Caki2 (cell line): ENCODE results near the gene LPCAT3. TPM values are rescaled to one million over a fixed set of nuclear protein-coding genes. Genes with fewer than 3 reads are reported as not detected.

Experiments
- DNase-seq: peaks from one replicate; pipeline ENCODE4 v3.0.0-alpha.2; 2015; ENCODE audit warnings: low read depth
- in situ Hi-C: cut with HindIII; loops from 2 replicates; pipeline ENCODE4 v1.10.0; 2016; ENCODE audit warnings: low sequenced_read_pairs, low pct_unique_long_range_greater_than_20kb, mixed read lengths
- total RNA-seq: library from RNA; depleted of rRNA; stranded (reverse); fragments of >200 nt; shearing (Covaris generic); gene quantifications from 2 replicates; pipeline ENCODE4 v1.2.3, GENCODE V29; 2014; ENCODE audit warnings: low replicate concordance

LPCAT3 gene
- total RNA-seq, 1 experiment from 2014 or later: 19.5 TPM

DNA sequence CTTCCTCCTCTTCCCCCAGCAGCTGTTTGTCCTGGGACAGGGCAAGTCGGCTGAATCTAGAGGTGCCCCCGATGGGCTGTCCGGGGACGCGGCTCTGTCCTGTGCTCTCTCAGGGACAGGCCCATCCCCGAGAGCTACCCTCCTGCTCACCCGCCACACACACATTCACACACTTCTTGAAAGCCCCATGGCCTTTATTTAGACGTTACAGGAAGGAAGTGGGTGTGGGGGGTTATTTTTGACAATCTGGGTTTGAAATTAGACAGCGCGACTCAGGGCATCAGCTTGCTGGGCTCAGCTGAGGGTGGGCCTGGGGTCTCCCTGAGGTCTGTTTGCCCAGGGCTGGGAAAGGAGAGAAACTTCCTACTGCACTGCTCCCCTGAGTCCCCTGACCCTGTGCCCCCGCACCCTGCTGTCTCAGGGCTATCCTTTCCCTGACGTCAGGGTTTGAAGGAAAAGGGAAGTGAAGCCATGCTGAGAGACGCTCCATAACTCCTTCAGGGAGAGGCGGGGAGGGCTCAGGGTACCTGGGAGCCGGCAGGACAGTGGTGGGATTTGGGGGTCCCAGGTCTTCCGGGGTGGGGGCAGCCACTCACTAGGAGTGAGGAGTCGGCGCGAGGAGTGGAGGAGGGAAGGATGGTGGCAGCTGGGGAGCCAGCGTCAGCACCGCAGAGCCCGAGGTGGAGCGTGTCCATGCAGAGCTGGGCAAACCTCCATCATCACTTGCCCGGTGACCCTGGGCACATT lies 59.0 kb downstream of the LPCAT3 start:
- no peak for DNase-seq
- in situ Hi-C loops: no loop called here

DNA sequence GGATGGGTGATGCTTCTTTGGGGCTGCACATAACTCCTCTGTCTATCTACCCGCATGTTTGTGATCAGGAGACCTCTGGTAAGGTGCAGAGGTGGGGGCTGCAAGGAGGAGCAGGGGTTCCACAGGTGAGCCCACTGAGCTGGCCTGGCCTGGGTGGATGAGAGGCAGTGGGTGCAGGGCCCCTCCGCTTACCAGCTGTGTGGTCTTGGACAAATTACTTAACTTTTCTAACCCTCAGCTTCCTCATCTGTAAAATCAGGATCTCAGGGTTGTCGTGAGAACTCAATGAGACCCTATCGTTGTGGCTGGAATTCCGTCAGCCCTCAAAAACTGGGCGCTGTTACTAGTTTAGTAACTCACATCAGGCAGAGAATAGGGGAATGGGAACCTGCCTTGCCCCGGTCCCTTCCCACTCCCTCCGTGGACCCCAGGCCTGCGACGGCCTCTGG lies 59.6 kb downstream of the LPCAT3 start:
- no peak for DNase-seq
- in situ Hi-C loops: no loop called here

DNA sequence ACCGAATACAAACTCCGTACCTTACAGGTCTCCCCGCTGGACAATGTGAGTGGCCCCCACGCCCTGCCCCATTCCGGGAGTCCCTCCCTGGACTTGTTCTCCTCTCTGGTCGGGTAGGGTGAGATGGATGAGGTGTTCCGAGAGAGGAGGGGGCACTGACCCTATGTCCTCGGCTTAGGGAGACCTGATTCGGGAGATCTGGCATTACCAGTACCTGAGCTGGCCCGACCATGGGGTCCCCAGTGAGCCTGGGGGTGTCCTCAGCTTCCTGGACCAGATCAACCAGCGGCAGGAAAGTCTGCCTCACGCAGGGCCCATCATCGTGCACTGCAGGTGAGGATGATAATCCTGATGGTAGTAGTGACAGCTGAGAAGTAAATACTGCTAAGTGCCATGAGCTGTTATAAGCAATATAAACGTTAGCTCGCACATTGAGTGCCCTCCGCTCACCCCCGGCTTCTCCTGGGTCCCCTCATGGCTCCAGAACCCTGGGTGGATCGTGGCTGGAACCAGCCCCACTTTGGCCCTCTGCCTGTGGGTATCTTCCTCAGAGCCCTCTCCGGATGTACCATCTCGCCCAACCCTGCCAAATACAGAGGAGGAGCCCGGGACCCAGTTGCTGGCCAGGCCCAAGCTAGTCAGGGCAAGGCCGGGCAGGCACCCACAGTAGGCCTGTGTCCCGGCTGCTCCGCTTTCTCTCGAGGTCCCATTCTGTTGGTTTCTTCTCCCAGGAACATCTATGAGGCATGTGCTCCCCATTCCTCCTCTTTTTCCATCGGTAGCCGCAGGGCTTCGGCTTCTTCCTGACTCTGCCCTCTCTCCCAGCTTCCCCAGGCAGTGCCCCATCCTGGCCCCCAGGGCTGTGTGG lies 60.3 kb downstream of the LPCAT3 start:
- DNase-seq: no peak
- in situ Hi-C loops: no loop called here

DNA sequence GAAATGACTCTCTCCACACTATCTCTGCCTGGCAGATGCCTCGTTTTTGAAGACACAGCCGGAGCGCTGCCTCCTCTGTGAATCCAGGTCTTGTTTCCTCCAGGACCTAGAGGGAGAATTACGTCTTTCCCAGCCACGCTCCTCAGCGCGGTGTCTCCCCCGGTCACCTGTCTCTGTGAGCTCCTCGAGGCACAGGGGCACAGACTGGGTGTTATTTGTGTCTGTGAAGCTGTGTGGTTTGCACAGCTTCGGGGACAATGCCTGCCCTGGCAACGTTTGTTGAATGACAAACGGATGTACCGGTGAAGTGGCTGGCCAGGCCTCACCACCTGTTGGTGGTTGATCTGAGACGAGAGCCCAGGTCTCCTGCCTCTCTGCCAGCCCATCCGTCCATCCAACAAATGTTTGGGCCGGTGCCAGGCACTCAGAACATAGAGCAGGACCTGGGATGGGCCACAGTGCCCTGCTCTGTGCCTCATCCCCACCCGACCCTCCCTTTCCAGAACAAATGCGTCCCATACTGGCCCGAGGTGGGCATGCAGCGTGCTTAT lies 61.0 kb downstream of the LPCAT3 start:
- DNase-seq: no peak
- in situ Hi-C loops: no loop called here

DNA sequence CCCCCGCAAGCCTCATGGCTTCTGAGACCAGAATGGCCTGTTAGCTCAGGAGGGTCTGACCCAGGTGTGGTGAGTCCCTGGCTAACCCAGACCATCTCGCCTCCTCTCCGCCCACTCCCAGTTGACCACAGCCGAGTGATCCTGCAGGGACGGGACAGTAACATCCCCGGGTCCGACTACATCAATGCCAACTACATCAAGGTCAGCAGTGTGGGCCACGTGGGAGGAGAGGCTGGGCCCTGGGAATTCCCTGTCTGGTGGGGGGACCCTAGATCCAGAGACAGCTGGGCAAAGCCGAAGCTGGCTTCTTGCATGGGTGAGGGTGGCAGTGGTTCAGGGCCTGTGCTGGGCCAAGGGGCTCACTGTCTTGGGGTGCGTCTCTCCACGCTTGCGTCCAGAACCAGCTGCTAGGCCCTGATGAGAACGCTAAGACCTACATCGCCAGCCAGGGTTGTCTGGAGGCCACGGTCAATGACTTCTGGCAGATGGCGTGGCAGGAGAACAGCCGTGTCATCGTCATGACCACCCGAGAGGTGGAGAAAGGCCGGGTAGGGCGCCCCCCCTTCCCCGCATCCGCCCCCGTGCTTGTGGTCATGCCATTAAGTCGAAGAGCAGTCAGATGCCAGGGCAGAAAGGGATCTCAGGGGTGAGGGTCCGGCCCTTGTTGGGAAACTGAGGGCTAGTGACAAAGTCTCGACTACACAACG lies 62.1 kb downstream of the LPCAT3 start:
- no peak for DNase-seq
- in situ Hi-C loops: no loop called here

DNA sequence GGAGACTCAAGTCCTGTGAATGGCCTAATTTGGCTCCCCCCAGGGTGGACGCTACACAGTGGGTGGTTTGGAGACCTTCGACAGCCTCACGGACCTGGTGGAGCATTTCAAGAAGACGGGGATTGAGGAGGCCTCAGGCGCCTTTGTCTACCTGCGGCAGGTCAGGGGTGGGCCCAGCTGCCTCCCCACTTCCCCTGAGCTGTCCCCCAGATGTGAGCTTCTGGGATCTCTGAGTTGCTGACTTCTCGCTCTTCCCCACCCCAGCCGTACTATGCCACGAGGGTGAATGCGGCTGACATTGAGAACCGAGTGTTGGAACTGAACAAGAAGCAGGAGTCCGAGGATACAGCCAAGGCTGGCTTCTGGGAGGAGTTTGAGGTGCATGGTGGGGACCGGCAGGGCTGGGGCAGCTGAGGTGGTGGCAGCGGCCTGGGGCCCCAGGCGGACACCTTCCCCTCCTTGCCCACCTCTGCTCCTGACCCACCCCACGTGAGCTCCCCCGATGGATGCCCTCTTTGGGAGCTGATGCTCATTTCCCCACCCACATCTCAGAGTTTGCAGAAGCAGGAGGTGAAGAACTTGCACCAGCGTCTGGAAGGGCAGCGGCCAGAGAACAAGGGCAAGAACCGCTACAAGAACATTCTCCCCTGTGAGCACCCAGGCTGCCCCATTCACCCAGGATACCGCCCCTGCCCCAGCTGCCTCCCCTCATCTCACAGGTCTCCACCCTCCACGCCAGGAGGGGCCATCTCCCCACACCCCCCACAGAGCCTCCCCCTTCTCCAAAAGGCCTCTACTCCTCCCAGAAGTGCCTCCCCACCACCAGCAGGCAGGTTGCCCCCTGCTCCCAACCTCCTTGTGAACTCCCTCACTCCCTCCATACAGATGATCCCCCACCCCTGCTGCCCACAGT lies 62.9 kb downstream of the LPCAT3 start:
- DNase-seq: no peak
- in situ Hi-C loops: no loop called here

DNA sequence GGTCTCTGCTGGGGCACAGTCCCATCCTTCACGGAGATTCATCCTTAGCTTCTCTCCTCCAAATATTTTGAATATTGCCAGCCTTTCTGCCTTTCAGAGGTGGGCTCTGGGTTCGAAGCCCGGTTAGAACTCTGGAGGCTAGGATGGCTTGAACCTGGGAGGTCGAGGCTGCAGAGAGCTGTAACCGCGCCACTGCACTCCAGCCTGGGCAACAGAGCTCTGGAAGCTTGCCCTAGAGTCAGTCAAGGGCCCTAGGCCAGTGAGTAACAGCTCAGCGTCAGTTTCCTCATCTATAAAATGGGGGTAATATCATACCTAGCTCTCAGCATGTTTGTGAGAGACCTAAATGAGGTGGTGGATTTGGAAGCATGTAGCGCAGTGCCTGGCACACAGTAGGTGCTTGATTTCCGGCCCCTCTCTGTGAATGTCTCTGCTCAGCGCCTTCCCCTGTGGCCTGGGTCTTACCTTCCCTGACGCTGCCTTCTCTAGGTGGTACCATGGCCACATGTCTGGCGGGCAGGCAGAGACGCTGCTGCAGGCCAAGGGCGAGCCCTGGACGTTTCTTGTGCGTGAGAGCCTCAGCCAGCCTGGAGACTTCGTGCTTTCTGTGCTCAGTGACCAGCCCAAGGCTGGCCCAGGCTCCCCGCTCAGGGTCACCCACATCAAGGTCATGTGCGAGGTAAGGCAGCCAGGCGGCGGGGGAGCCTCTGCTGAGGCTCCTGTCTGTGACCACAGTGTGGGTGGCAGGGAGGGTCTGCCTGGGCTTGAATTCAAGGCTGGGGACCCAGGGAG lies 63.8 kb downstream of the LPCAT3 start:
- in situ Hi-C loops: no loop called here
- DNase-seq: no peak

DNA sequence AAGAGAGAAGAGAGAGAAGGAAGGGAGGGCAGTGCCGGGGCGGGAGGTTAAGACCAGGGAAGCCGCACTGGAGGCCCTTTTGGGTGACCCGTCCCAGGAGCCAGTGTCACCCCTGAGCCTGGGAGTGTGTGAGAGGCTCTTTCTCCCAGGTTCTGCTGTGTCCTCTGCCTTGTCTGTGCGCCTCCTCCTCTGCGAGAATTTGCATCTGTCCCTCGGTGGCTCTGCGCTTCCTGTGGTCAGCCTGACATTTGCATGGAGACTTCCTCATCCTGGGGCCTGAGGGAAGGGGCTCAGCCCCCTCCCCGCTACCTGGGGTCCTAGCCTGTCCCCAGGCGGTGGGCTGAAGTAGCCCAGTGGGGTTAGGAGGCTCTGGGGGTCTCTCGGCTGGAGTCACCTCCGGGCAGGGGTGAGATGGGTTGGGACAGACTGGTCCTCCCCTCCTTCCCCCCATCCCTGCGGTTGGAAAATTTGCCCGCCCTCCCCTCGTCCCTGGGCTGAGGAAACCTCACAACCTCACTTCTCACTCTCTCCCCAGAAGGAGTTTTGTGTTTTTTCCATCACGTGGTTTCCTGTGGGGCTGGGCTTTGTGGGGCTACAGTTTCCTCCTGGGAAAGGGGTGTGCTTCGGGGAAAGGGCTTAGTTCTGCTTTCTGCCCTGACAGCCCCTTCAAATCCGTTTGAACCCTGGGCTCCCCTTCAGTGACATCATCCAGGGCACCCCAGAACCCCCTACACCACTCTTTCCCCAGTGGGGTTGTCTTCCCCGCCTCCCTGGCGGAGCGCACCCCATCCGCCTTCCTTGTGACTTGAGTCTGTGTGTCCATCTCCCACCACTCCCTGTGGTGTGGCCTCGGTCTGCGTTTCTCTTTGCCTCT lies 64.6 kb downstream of the LPCAT3 start:
- in situ Hi-C loops: no loop called here
- no peak for DNase-seq

DNA sequence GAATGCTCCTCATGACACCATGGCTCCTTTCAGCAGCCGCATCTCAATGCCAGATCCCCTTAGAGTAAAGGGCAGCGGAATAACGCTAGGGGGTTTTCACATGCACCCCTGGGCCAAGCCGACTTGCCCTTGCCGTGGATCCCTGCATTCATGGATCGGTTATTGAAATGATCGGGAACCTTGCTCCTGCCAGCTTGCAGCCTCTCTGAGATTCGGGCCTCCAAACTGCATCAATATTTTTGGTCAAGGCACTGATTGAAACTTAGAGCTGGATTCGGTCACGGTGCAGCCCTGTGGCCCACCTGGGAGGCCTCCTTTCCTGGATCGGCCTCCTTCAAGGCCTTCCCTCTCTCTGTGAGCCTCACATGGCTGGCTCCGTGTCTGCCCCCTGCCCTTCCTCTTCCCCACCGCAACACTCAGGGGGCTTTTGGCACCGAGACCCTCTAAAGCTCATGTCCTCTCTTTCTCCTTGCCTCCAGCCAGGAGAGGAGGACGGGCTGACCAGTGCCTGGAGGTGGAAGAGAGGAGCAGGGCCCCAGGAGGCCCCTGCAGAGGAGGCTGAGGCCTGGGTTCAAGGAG lies 65.3 kb downstream of the LPCAT3 start:
- in situ Hi-C loops: no loop called here
- DNase-seq: no peak

DNA sequence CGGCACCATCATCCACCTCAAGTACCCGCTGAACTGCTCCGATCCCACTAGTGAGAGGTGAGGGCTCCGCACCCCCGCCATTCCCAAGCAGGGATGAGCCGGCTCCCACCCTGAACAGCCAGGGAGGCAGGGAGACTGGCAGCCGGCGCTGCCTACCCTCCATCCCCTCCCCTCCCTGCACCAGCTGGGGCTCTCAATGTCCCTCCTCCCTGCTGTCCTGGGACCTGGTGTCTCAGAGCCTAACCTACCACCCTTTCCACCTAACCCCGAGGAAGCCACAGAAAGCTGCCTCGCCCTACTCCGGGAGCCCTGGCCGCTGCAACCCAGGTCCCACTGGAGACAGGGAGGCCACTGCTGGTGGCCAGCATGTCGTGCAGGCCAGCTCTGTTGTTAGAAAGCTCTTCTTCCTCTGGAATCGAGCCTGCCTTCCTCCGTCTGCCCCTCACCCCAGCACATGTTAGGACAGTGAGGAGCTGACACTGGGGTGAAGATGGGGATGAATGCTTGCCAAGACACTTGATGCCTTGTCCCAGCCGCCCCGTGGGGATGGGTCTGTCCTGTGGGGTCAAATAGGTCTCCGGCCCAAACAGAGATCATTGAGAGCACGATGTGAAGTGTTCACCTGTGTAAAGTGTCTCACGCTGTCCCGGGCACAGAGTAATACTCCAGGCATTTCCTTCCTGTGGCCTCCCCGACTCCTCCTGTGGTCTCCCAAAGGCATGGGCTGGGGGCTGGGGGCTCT lies 66.0 kb downstream of the LPCAT3 start:
- no peak for DNase-seq
- in situ Hi-C loops: no loop called here

DNA sequence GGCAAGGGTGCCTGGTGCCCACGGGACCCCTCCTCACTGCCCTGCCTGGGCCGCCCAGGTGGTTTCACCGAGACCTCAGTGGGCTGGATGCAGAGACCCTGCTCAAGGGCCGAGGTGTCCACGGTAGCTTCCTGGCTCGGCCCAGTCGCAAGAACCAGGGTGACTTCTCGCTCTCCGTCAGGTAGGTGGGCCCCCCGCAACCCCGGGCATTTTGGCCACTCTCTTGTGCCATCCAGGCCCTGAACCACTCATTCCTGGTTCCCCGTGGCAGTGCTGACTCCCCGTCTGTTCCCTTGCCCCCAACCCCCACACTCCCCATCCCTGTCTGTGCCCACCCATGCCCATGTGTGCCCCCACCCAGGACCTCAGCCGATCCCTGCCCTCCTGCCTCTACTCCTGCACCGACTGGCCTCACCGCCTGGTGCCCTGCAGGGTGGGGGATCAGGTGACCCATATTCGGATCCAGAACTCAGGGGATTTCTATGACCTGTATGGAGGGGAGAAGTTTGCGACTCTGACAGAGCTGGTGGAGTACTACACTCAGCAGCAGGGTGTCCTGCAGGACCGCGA lies 66.6 kb downstream of the LPCAT3 start:
- DNase-seq: no peak
- in situ Hi-C loops: no loop called here

DNA sequence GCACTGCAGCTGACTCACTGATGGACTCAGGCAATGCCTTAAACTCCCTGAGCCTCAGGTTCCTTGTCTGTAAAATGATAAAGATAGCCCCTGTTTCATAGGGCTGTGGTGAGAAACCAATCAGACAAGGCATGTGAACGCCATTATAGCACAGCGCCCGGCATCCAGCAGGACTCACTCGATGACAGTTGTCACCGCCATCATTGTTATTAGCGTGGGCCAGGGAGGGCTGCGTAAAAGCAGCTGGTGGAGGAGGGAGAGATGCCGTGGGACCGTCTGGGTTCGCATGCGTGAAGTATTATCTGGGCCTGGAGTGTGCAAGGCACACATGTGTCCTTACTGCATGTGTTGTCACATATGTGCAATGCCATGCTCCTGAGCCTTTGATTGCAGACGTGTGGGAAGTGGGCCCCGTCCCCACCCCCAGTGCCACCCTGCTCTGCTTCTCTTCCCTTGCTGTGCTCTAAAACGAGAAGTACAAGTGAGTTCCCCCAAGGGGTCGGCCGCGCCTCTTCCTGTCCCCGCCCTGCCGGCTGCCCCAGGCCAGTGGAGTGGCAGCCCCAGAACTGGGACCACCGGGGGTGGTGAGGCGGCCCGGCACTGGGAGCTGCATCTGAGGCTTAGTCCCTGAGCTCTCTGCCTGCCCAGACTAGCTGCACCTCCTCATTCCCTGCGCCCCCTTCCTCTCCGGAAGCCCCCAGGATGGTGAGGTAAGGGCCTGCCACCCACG lies 67.3 kb downstream of the LPCAT3 start, which contains the start of gene PTPN6:
PTPN6 (plus strand) TSS at position 546 of the 730 bp plus-strand sequence; CDS start at position 703, 157 bp downstream.
- no peak for DNase-seq
- in situ Hi-C loops: no loop called here

DNA sequence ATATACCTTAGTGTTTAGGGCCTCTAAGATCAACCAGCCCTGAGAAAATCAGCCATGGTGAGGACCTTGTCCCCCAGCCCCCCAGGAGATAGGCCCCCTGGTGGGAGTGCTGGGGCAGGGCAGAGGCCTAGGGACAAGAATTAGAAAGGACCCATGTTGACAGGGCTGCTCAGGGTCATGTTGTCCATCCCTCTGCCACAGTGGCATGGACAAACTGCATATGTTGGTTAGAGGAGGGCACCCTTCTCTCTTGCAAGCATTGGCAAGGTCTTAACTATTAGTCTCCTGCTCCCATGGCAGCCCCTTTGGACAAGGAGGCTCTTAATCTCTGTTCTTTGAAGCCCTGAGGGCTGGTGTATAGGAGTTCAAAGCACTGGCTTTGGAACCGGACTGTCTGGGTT lies 67.9 kb downstream of the LPCAT3 start:
- in situ Hi-C loops: no loop called here
- no peak for DNase-seq

DNA sequence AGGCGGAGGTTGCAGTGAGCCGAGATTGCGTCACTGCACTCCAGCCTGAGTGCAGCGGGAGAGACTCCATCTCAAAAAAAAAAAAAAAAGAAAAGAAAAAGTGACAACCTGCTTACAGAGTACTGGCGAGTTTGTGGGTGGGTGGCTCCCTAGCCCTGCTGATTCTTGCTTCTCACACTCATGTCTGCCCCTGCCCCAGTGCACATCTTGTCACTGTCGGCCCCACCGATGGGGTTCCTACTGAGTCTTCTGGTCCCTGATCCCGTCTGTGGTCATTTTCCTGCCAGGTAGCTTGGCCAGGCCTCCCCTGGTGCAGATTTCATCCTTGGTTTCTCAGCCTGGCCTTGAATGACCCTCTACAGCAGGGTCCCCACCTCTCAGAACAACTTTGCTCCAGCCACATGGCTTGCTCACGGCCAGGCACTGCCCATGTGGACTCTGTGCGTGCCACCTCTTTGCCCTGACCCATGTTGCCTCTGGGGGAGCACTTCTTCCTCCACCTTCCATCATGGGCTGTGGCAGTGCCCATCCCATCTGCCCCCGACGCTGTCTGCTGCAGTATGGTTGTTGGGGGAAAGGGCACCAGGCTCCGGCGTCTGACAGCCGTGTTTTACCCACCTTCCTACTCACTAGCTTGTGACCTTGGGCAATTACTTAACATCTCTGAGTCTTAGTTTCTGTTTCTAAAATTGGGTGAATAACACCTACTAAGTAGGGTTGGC lies 69.2 kb downstream of the LPCAT3 start:
- in situ Hi-C loops: no loop called here
- no peak for DNase-seq
